ENCODE results near the gene DDX28. TPM values are rescaled to one million over a fixed set of nuclear protein-coding genes. Genes with fewer than 3 reads are reported as not detected.
A peak's percentile ranks its signal among the peaks of the same experiment; 100 is the strongest.

Gene DDX28
- total and polyA plus RNA-seq, 9 of the 15 experiments (the other 6 are each of a cell fraction or from before 2014, with no cell fraction given), result 2.8 to 24.5 (median 15.9) TPM

GRCh38 chr16:67993207-67994039 is 29.6 kb downstream of the DDX28 start (continued):
- TF ChIP-seq ZNF395 (CRISPR knock-in tag; IDR thresholded peaks at IDR 0.05), result peak; percentile 86; the same call in 1 of the 2 replicates
- TF ChIP-seq MCM7 (IDR thresholded peaks at IDR 0.05), result no peak
- TF ChIP-seq TSHZ1 (CRISPR knock-in tag; IDR thresholded peaks at IDR 0.05), result no peak
- 0 out of 2 replicates have a peak, but pooled peaks have one; percentile 67 for TF ChIP-seq HNRNPL (IDR thresholded peaks at IDR 0.05; ENCODE audit: low read depth, low read length)
- TF ChIP-seq DEAF1 (CRISPR knock-in tag; IDR thresholded peaks at IDR 0.05), result peak; percentile 66
- no peak for TF ChIP-seq GTF2A2 (tag; IDR thresholded peaks at IDR 0.05)
- peak; percentile 78 for TF ChIP-seq MAX (CRISPR knock-in tag; IDR thresholded peaks at IDR 0.05)
- no peak for TF ChIP-seq MCM3 (IDR thresholded peaks at IDR 0.05)
- TF ChIP-seq TAF9B (IDR thresholded peaks at IDR 0.05; ENCODE audit: partially characterized antibody), result no peak

Measured in K562 (cell line).